Esophagus muscularis mucosa (tissue), 4 donors: Measurements from ENCODE around the gene SAMD1.

Source experiments
- EP300 ChIP-seq: sonication (generic); formaldehyde crosslinking; IDR thresholded peaks from one replicate; pipeline ENCODE4 v1.6.1; 2017; ENCODE audit warnings: antibody characterized with exemption
- POLR2A ChIP-seq: fragments of 450-650 bp; IDR thresholded peaks from one replicate; pipeline ENCODE4 v1.6.1; 2017; ENCODE audit warnings: antibody characterized with exemption, moderate library complexity, mild to moderate bottlenecking, low read depth
- POLR2AphosphoS5 ChIP-seq, 2 donors: sonication (generic); formaldehyde crosslinking; IDR thresholded peaks; one replicate each; pipeline ENCODE4 v1.6.1; 2017; ENCODE audit warnings: antibody characterized with exemption in 2 of 2
- TF ChIP-seq, protein P1 (sequence below), 3 experiments: fragments of 200-600 bp in 2 of 3; fragments of 450-650 bp in 1 of 3; sonication (generic) in 2 of 3; IDR thresholded peaks; one replicate each; pipeline ENCODE4 v1.5.1; 2017 to 2019; ENCODE audit warnings: antibody characterized with exemption in 3 of 3, mild to moderate bottlenecking in 2 of 3, moderate library complexity in 1 of 3

DNA sequence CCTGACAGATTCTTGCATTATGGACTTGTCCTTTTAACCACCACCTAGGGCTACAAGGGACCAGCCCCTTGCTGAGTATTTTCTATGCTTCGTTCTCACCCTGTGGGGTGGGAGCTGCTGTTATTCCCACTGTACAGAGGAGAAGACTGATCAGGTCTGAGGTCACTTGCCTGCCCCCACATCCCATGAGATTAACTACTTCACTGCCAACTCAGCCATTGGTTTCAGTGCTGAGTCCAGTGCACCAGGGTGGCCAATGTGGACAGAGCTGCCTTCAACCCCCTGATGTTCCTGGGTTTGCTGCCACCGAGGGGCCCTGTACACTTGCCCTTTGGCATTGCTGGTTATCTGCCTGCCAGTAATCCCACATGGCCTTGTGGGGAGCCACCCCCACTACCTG is 20.1 kb upstream of the SAMD1 start:
- TF ChIP-seq, protein P1, sequence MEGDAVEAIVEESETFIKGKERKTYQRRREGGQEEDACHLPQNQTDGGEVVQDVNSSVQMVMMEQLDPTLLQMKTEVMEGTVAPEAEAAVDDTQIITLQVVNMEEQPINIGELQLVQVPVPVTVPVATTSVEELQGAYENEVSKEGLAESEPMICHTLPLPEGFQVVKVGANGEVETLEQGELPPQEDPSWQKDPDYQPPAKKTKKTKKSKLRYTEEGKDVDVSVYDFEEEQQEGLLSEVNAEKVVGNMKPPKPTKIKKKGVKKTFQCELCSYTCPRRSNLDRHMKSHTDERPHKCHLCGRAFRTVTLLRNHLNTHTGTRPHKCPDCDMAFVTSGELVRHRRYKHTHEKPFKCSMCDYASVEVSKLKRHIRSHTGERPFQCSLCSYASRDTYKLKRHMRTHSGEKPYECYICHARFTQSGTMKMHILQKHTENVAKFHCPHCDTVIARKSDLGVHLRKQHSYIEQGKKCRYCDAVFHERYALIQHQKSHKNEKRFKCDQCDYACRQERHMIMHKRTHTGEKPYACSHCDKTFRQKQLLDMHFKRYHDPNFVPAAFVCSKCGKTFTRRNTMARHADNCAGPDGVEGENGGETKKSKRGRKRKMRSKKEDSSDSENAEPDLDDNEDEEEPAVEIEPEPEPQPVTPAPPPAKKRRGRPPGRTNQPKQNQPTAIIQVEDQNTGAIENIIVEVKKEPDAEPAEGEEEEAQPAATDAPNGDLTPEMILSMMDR (IDR thresholded peaks at IDR 0.05), result no peak
- TF ChIP-seq POLR2A, result no peak
- TF ChIP-seq POLR2AphosphoS5 (IDR thresholded peaks at IDR 0.05), result no peak
- TF ChIP-seq EP300, result no peak
